Measurements from ENCODE around the gene ZIM2. TPM values are rescaled to one million over a fixed set of nuclear protein-coding genes. Genes with fewer than 3 reads are reported as not detected.

Gene ZIM2
- total RNA-seq (2022; extraction: Qiagen RNA extraction) = not detected in 5 replicates

DNA sequence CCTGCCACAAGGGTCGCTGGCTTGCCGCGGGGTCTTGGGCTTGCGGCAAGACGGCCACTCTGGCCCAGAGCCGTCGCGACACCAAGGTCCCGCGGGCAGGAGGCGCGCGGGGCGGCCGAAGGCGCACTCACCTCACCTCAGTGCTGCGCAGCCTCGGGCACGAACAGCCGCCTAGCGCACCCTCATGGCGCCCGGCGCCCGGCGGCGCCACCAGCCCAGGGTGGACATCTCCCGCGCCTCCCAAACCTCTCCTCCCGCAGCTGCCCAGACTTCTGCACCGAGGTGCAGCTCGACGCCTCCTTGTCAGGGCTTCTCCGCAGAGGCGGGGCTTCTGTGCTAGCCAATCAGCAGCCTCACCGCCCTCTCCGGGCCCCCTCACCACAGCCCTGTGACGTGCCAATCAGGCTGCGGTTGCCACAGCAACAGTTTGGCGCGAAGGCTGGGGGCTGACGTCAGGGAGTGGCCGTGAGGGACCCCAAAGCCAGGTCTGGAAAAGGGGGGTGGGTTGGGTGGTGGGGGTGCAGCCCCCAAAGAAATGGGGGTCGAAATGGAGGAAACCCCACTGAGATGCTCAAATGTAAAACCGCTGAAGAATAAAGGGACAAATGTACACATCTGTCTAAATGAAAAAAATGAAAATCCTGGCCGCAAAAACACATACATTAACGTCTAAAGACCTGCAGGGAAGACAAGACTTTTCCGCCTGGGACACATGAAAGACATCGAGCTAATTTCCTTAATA, at the start of gene ZIM2, which contains the start of gene PEG3:
TSS of gene ZIM2 (minus strand) at position 276 of the 742 bp plus-strand sequence. CDS start 16,449 bp downstream, outside the sequence.
TSS of gene PEG3 (minus strand) at position 276 of the 742 bp plus-strand sequence. CDS start 16,071 bp downstream, outside the sequence.

Other genes with a start within 250 kb of the ZIM2 start
- gene ZNF71, start 245.4 kb downstream of the ZIM2 start, total RNA-seq (2022; extraction: Qiagen RNA extraction) = 9.8 to 12.9 TPM (median 11.6 TPM) in 5 replicates
- 0.16 to 0.22 TPM in 2 of 5 replicates, not detected in the others for gene SMIM17, start 197.6 kb downstream of the ZIM2 start, total RNA-seq (2022; extraction: Qiagen RNA extraction)
- gene ZNF835, start 169.0 kb downstream of the ZIM2 start, total RNA-seq (2022; extraction: Qiagen RNA extraction) = not detected in 5 replicates
- not detected in 5 replicates for gene PEG3, start within 50 bp of the ZIM2 start, total RNA-seq (2022; extraction: Qiagen RNA extraction)

All from A549 treated with Mapracorat at 1 μM for 4 hours (cell line).